ENCODE data around the gene AQP5. TPM values are rescaled to one million over a fixed set of nuclear protein-coding genes. Genes with fewer than 3 reads are reported as not detected.
A peak's percentile ranks its signal among the peaks of the same experiment; 100 is the strongest.

AQP5 gene
- polyA plus RNA-seq, 3 donors: not detected

GRCh38 chr12:49942512-49942893, 19.2 kb upstream of the AQP5 start:
- H3K4me2 ChIP-seq (replicated peaks; ENCODE audit: extremely low read depth, low read length, poor library complexity, severe bottlenecking): no peak overlapping the region
- no peak overlapping the region for H2AFZ ChIP-seq (ENCODE audit: insufficient read depth, low read depth, low read length, poor library complexity, severe bottlenecking)
- Mint-ChIP-seq H3K27me3 (ENCODE audit: low read depth in 3 of 3) (peaks cover 29 to 54% (median 41%) of the 10 kb centered on the region in 3 donors), H3K4me3 (peak overlapping the region in 1 of 2 donors; percentile 37), H3K36me3 (no peaks in the 10 kb centered on the region), H3K27ac (peak overlapping the region in 1 of 7 donors; percentile 23), H3K9me3 (peaks cover 0 to 2% (median 0%) of the 10 kb centered on the region in 7 donors), H3K4me1 (peaks cover 28% of the 10 kb centered on the region)
- intact Hi-C loops (cut with micrococcal nuclease): no loop called here
- H3K27me3 ChIP-seq (ENCODE audit: control insufficient read depth in 2 of 2, insufficient read depth in 2 of 2, low read length in 2 of 2): peaks cover 0 to 36% of the 10 kb centered on the region in 2 donors
- H3K4me1 ChIP-seq (ENCODE audit: control insufficient read depth in 1 of 2, insufficient read depth in 2 of 2, low read length in 2 of 2): peaks cover 12 to 17% of the 10 kb centered on the region in 2 donors
- H3K79me2 ChIP-seq (ENCODE audit: insufficient read depth, low read length): no peaks in the 10 kb centered on the region
- TF ChIP-seq, protein P1, sequence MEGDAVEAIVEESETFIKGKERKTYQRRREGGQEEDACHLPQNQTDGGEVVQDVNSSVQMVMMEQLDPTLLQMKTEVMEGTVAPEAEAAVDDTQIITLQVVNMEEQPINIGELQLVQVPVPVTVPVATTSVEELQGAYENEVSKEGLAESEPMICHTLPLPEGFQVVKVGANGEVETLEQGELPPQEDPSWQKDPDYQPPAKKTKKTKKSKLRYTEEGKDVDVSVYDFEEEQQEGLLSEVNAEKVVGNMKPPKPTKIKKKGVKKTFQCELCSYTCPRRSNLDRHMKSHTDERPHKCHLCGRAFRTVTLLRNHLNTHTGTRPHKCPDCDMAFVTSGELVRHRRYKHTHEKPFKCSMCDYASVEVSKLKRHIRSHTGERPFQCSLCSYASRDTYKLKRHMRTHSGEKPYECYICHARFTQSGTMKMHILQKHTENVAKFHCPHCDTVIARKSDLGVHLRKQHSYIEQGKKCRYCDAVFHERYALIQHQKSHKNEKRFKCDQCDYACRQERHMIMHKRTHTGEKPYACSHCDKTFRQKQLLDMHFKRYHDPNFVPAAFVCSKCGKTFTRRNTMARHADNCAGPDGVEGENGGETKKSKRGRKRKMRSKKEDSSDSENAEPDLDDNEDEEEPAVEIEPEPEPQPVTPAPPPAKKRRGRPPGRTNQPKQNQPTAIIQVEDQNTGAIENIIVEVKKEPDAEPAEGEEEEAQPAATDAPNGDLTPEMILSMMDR (IDR thresholded peaks at IDR 0.05): no peak
- DNase-seq: no peak
- no peaks in the 10 kb centered on the region for H3K9me3 ChIP-seq (replicated peaks in 1 of 2; ENCODE audit: control insufficient read depth in 1 of 2, insufficient read depth in 1 of 2, low read length in 2 of 2)
- WGBS (ENCODE audit: insufficient coverage): 100% methylated on average over 1 of the region's 3 CpGs
- H4K20me1 ChIP-seq (ENCODE audit: insufficient read depth, low read length): no peaks in the 10 kb centered on the region
- no peaks in the 10 kb centered on the region for H3K36me3 ChIP-seq (replicated peaks in 1 of 2; ENCODE audit: control insufficient read depth in 1 of 2, insufficient read depth in 2 of 2, low read length in 2 of 2)
- H3K9ac ChIP-seq (ENCODE audit: insufficient read depth, low read length, poor library complexity, severe bottlenecking): no peak overlapping the region
- H3K27ac ChIP-seq (ENCODE audit: low read depth in 1 of 2, low read length in 2 of 2): no peak overlapping the region
- H3K4me3 ChIP-seq (replicated peaks in 1 of 3; ENCODE audit: low read depth in 2 of 3, low read length in 3 of 3): no peak overlapping the region

- intact Hi-C loops (cut with micrococcal nuclease): no loop called here
- Histone ChIP-seq H3K36me3 (replicated peaks in 1 of 2; ENCODE audit: control insufficient read depth in 1 of 2, insufficient read depth in 2 of 2, low read length in 2 of 2) (no peaks in the 10 kb centered on the region), H3K9me3 (replicated peaks in 1 of 2; ENCODE audit: control insufficient read depth in 1 of 2, insufficient read depth in 1 of 2, low read length in 2 of 2) (no peaks in the 10 kb centered on the region), H3K4me3 (replicated peaks in 1 of 3; ENCODE audit: low read depth in 2 of 3, low read length in 3 of 3) (no peak overlapping the region), H3K27me3 (ENCODE audit: control insufficient read depth in 2 of 2, insufficient read depth in 2 of 2, low read length in 2 of 2) (peaks cover 0 to 39% of the 10 kb centered on the region in 2 donors), H3K9ac (ENCODE audit: insufficient read depth, low read length, poor library complexity, severe bottlenecking) (no peak overlapping the region), H3K4me1 (ENCODE audit: control insufficient read depth in 1 of 2, insufficient read depth in 2 of 2, low read length in 2 of 2) (peaks cover 12 to 17% of the 10 kb centered on the region in 2 donors), H3K27ac (ENCODE audit: low read depth in 1 of 2, low read length in 2 of 2) (no peak overlapping the region), H4K20me1 (ENCODE audit: insufficient read depth, low read length) (no peaks in the 10 kb centered on the region), H3K79me2 (ENCODE audit: insufficient read depth, low read length) (no peaks in the 10 kb centered on the region), H3K4me2 (replicated peaks; ENCODE audit: extremely low read depth, low read length, poor library complexity, severe bottlenecking) (no peak overlapping the region), H2AFZ (ENCODE audit: insufficient read depth, low read depth, low read length, poor library complexity, severe bottlenecking) (no peak overlapping the region)
- DNase-seq: no peak
- Mint-ChIP-seq H3K27me3 (ENCODE audit: low read depth in 3 of 3) (peaks cover 35 to 59% (median 45%) of the 10 kb centered on the region in 3 donors), H3K9me3 (peaks cover 0 to 2% (median 0%) of the 10 kb centered on the region in 7 donors), H3K27ac (no peak overlapping the region), H3K4me3 (peak overlapping the region in 1 of 2 donors; percentile 37), H3K36me3 (no peaks in the 10 kb centered on the region), H3K4me1 (peaks cover 33% of the 10 kb centered on the region)
- TF ChIP-seq, protein P1 (IDR thresholded peaks at IDR 0.05): no peak
- 95% methylated on average over 6 of the region's 14 CpGs for WGBS (ENCODE audit: insufficient coverage)
These were observed 18.6 kb upstream of the AQP5 start for GRCh38 chr12:49942921-49943624.

Measured in CD14-positive monocyte (primary cell).